NB4 (cell line): ENCODE measurements around the gene CDC42EP4.

Source experiments
- POLR2A ChIP-seq: IDR thresholded peaks from 2 replicates; pipeline ENCODE4 v1.6.1; 2011; ENCODE audit warnings: mild to moderate bottlenecking; ENCODE audit not compliant: insufficient read length; ENCODE audit errors: extremely low read depth
- TF ChIP-seq, protein P1 (sequence below): IDR thresholded peaks from one replicate; pipeline ENCODE4 v1.5.1; 2012; ENCODE audit warnings: low read depth, low read length

- TF ChIP-seq, protein P1, sequence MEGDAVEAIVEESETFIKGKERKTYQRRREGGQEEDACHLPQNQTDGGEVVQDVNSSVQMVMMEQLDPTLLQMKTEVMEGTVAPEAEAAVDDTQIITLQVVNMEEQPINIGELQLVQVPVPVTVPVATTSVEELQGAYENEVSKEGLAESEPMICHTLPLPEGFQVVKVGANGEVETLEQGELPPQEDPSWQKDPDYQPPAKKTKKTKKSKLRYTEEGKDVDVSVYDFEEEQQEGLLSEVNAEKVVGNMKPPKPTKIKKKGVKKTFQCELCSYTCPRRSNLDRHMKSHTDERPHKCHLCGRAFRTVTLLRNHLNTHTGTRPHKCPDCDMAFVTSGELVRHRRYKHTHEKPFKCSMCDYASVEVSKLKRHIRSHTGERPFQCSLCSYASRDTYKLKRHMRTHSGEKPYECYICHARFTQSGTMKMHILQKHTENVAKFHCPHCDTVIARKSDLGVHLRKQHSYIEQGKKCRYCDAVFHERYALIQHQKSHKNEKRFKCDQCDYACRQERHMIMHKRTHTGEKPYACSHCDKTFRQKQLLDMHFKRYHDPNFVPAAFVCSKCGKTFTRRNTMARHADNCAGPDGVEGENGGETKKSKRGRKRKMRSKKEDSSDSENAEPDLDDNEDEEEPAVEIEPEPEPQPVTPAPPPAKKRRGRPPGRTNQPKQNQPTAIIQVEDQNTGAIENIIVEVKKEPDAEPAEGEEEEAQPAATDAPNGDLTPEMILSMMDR: no peak
- TF ChIP-seq POLR2A: no peak
Observed at GRCh38 chr17:73324160-73324475, 12.3 kb upstream of the CDC42EP4 start.
